Measurements from ENCODE around the gene DSCAML1.

DNA sequence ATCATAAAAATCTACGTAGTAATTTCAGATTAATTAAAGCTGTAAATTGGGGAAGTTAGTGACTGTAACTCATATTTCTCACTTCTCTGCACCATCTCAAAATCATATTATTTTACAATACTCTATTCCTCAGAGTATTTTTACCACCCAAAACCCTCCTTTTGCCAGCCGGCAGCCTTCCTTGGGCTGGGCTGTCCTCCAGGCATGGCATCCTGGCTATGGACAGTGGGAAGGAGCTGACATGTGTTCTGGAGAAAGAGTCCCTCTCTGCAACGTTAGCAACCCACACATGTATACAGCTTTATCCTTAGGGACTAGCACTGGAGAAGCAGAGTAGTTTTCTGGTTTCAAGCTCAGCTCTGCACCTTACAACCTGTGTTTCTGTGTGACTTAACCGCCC, 86.8 kb downstream of the DSCAML1 start:
- TF ChIP-seq, protein P1, sequence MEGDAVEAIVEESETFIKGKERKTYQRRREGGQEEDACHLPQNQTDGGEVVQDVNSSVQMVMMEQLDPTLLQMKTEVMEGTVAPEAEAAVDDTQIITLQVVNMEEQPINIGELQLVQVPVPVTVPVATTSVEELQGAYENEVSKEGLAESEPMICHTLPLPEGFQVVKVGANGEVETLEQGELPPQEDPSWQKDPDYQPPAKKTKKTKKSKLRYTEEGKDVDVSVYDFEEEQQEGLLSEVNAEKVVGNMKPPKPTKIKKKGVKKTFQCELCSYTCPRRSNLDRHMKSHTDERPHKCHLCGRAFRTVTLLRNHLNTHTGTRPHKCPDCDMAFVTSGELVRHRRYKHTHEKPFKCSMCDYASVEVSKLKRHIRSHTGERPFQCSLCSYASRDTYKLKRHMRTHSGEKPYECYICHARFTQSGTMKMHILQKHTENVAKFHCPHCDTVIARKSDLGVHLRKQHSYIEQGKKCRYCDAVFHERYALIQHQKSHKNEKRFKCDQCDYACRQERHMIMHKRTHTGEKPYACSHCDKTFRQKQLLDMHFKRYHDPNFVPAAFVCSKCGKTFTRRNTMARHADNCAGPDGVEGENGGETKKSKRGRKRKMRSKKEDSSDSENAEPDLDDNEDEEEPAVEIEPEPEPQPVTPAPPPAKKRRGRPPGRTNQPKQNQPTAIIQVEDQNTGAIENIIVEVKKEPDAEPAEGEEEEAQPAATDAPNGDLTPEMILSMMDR (IDR thresholded peaks at IDR 0.05), result no peak
- TF ChIP-seq POLR2A (IDR thresholded peaks at IDR 0.05) (no peak), EP300 (IDR thresholded peaks at IDR 0.05; ENCODE audit: low read depth) (no peak), POLR2AphosphoS5 (IDR thresholded peaks at IDR 0.05) (no peak)
